ENCODE data around the gene S1PR4.

DNA sequence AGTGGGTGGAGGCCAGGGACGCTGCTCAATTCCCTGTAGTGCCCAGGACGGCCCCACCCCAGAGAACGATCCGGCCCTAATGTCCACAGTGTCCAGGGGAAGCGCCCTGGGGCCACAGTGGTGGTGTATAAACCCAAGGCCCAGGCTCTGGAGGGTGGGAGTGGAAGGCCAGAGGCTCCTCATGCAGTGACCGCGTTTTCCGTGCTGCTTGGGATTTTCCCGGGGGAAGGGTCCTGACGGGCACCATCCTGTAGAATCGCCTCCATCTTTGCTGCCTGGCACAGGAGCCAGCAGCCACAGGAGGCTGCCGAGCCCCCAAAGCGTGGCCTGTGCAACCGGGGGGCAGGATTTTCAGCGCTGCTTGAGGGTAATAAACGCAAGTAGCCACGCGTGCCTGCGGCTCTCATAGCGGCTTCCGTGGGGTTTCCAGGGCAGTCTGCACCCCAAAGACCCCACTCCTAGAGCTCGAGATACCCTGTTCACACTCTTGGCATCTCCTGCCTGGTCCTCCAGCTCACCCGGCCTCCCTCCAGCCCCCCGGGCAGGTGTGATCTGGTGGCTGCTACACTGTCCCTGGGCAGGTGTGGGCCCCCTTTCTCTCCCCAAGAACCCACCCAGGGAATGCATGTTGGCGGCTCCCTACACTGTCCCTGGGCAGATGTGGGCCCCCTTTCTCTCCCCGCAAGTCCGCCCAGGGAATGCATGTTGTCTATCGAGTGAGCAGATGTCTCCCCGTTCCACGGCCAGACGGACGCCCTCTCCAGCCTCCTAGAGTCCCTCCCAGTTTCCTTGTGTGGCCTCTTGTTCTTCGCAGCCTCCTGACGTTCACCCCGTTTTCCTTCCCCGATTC lies 9.3 kb downstream of the S1PR4 start:
- TF ChIP-seq, protein P1, sequence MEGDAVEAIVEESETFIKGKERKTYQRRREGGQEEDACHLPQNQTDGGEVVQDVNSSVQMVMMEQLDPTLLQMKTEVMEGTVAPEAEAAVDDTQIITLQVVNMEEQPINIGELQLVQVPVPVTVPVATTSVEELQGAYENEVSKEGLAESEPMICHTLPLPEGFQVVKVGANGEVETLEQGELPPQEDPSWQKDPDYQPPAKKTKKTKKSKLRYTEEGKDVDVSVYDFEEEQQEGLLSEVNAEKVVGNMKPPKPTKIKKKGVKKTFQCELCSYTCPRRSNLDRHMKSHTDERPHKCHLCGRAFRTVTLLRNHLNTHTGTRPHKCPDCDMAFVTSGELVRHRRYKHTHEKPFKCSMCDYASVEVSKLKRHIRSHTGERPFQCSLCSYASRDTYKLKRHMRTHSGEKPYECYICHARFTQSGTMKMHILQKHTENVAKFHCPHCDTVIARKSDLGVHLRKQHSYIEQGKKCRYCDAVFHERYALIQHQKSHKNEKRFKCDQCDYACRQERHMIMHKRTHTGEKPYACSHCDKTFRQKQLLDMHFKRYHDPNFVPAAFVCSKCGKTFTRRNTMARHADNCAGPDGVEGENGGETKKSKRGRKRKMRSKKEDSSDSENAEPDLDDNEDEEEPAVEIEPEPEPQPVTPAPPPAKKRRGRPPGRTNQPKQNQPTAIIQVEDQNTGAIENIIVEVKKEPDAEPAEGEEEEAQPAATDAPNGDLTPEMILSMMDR (IDR thresholded peaks at IDR 0.05; ENCODE audit: low read depth, low read length, poor library complexity, severe bottlenecking) = no peak
- TF ChIP-seq EZH2phosphoT487 (IDR thresholded peaks at IDR 0.05; ENCODE audit: borderline replicate concordance, low read length) = no peak

All from DOHH2 (cell line).